ENCODE data around the gene ARHGAP1. TPM values are rescaled to one million over a fixed set of nuclear protein-coding genes. Genes with fewer than 3 reads are reported as not detected.

ARHGAP1 gene
- polyA plus RNA-seq, 3 donors = 31.6 to 59.3 (median 44.1) TPM

GRCh38 chr11:46677169-46677568, 23.2 kb downstream of the ARHGAP1 start:
- Histone ChIP-seq H2AFZ (ENCODE audit: insufficient read depth, low read depth, low read length, poor library complexity, severe bottlenecking) (no peak overlapping the region), H3K27me3 (ENCODE audit: control insufficient read depth in 2 of 2, insufficient read depth in 2 of 2, low read length in 2 of 2) (no peaks in the 10 kb centered on the region), H3K4me3 (replicated peaks in 1 of 3; ENCODE audit: low read depth in 2 of 3, low read length in 3 of 3) (peak overlapping the region in 1 of 3 experiments; percentile 51), H3K9me3 (replicated peaks in 1 of 2; ENCODE audit: control insufficient read depth in 1 of 2, insufficient read depth in 1 of 2, low read length in 2 of 2) (no peaks in the 10 kb centered on the region), H3K4me1 (ENCODE audit: control insufficient read depth in 1 of 2, insufficient read depth in 2 of 2, low read length in 2 of 2) (peaks cover 68 to 70% of the 10 kb centered on the region in 2 donors), H3K27ac (ENCODE audit: low read depth in 1 of 2, low read length in 2 of 2) (peak overlapping the region; percentile 94 to 95), H3K79me2 (ENCODE audit: insufficient read depth, low read length) (peaks cover 45% of the 10 kb centered on the region), H3K4me2 (replicated peaks; ENCODE audit: extremely low read depth, low read length, poor library complexity, severe bottlenecking) (peak overlapping the region; percentile 57), H3K36me3 (replicated peaks in 1 of 2; ENCODE audit: control insufficient read depth in 1 of 2, insufficient read depth in 2 of 2, low read length in 2 of 2) (peaks cover 43 to 53% of the 10 kb centered on the region in 2 donors), H4K20me1 (ENCODE audit: insufficient read depth, low read length) (no peaks in the 10 kb centered on the region), H3K9ac (ENCODE audit: insufficient read depth, low read length, poor library complexity, severe bottlenecking) (no peak overlapping the region)
- peaks cover 66% of the 10 kb centered on the region for H3K4me1 Mint-ChIP-seq
- WGBS (ENCODE audit: insufficient coverage) = 83% methylated on average over 8 of the region's 8 CpGs
- H3K27me3 Mint-ChIP-seq (ENCODE audit: low read depth in 3 of 3) = no peaks in the 10 kb centered on the region
- H3K36me3 Mint-ChIP-seq = peaks cover 56 to 74% of the 10 kb centered on the region in 2 donors
- peaks cover 0 to 7% (median 3%) of the 10 kb centered on the region in 7 donors for H3K9me3 Mint-ChIP-seq
- peak overlapping the region; percentile 88 to 97 (median 94) for H3K27ac Mint-ChIP-seq
- peak overlapping the region in 1 of 2 donors; percentile 76 for H3K4me3 Mint-ChIP-seq
- intact Hi-C loops (cut with micrococcal nuclease) = no loop called here
- DNase-seq = no peak
- TF ChIP-seq CTCF (IDR thresholded peaks at IDR 0.05) = no peak

GRCh38 chr11:46676436-46677158, 23.8 kb downstream of the ARHGAP1 start:
- H3K27ac Mint-ChIP-seq = peak overlapping the region; percentile 88 to 97 (median 94)
- WGBS (ENCODE audit: insufficient coverage) = 4% methylated on average over 6 of the region's 15 CpGs
- Histone ChIP-seq H4K20me1 (ENCODE audit: insufficient read depth, low read length) (no peaks in the 10 kb centered on the region), H3K4me1 (ENCODE audit: control insufficient read depth in 1 of 2, insufficient read depth in 2 of 2, low read length in 2 of 2) (peaks cover 73 to 76% of the 10 kb centered on the region in 2 donors), H3K27ac (ENCODE audit: low read depth in 1 of 2, low read length in 2 of 2) (peak overlapping the region; percentile 94 to 95), H3K4me2 (replicated peaks; ENCODE audit: extremely low read depth, low read length, poor library complexity, severe bottlenecking) (peak overlapping the region; percentile 57), H3K27me3 (ENCODE audit: control insufficient read depth in 2 of 2, insufficient read depth in 2 of 2, low read length in 2 of 2) (no peaks in the 10 kb centered on the region), H3K36me3 (replicated peaks in 1 of 2; ENCODE audit: control insufficient read depth in 1 of 2, insufficient read depth in 2 of 2, low read length in 2 of 2) (peaks cover 37 to 47% of the 10 kb centered on the region in 2 donors), H3K9ac (ENCODE audit: insufficient read depth, low read length, poor library complexity, severe bottlenecking) (peak overlapping the region; percentile 61), H3K9me3 (replicated peaks in 1 of 2; ENCODE audit: control insufficient read depth in 1 of 2, insufficient read depth in 1 of 2, low read length in 2 of 2) (no peaks in the 10 kb centered on the region), H2AFZ (ENCODE audit: insufficient read depth, low read depth, low read length, poor library complexity, severe bottlenecking) (no peak overlapping the region), H3K79me2 (ENCODE audit: insufficient read depth, low read length) (peaks cover 46% of the 10 kb centered on the region), H3K4me3 (replicated peaks in 1 of 3; ENCODE audit: low read depth in 2 of 3, low read length in 3 of 3) (peak overlapping the region in 1 of 3 experiments; percentile 51)
- intact Hi-C loops (cut with micrococcal nuclease) = no loop called here
- peak overlapping the region; percentile 59 to 76 for H3K4me3 Mint-ChIP-seq
- H3K4me1 Mint-ChIP-seq = peaks cover 72% of the 10 kb centered on the region
- H3K9me3 Mint-ChIP-seq = peaks cover 0 to 7% (median 3%) of the 10 kb centered on the region in 7 donors
- peaks cover 55 to 74% of the 10 kb centered on the region in 2 donors for H3K36me3 Mint-ChIP-seq
- peak; percentile 73 to 92 (median 84) for DNase-seq
- H3K27me3 Mint-ChIP-seq (ENCODE audit: low read depth in 3 of 3) = no peaks in the 10 kb centered on the region
- no peak for TF ChIP-seq CTCF (IDR thresholded peaks at IDR 0.05)
